Vagina (tissue), 2 donors: Measurements from ENCODE around the gene SLX4. TPM values are rescaled to one million over a fixed set of nuclear protein-coding genes. Genes with fewer than 3 reads are reported as not detected.

ENCODE experiments used
- DNase-seq, 2 donors: peaks; one replicate each; pipeline ENCODE4 v3.0.0-alpha.2; 2017; ENCODE audit errors: extremely low spot score in 2 of 2
- H3K27ac ChIP-seq: fragments of 200-600 bp; sonication (generic); one replicate; pipeline ENCODE4 v1.5.1; 2019
- H3K27me3 ChIP-seq: fragments of 200-600 bp; sonication (generic); one replicate; pipeline ENCODE4 v1.5.1; 2019
- H3K36me3 ChIP-seq, 2 donors: fragments of 200-600 bp; sonication (generic); one replicate each; pipeline ENCODE4 v1.5.1; 2017 to 2019
- H3K4me1 ChIP-seq: fragments of 200-600 bp; sonication (generic); one replicate; pipeline ENCODE4 v1.5.1; 2019
- H3K4me3 ChIP-seq, 2 donors: fragments of 200-600 bp; sonication (generic); 1 replicate in 1 of 2; 2 replicates in 1 of 2; pipeline ENCODE4 v1.5.1; 2016 to 2019
- H3K9me3 ChIP-seq: fragments of 200-600 bp; sonication (generic); one replicate; pipeline ENCODE4 v1.5.1; 2019
- CTCF ChIP-seq, 3 experiments: fragments of 450-650 bp in 2 of 3; fragments of 200-600 bp in 1 of 3; sonication (generic) in 1 of 3; IDR thresholded peaks; one replicate each; pipeline ENCODE4 v1.5.1; 2017 to 2019; ENCODE audit warnings: antibody characterized with exemption in 3 of 3, mild to moderate bottlenecking in 2 of 3, moderate library complexity in 2 of 3
- POLR2A ChIP-seq, 2 donors: fragments of 450-650 bp; IDR thresholded peaks; one replicate each; pipeline ENCODE4 v1.6.1; 2017; ENCODE audit warnings: antibody characterized with exemption in 2 of 2, mild to moderate bottlenecking in 2 of 2, moderate library complexity in 2 of 2
- POLR2AphosphoS5 ChIP-seq, 2 donors: sonication (generic); formaldehyde crosslinking; IDR thresholded peaks; one replicate each; pipeline ENCODE4 v1.9.0; 2017; ENCODE audit warnings: antibody characterized with exemption in 2 of 2, mild to moderate bottlenecking in 2 of 2, low read depth in 1 of 2; ENCODE audit not compliant: insufficient read depth in 1 of 2
- intact Hi-C: fragments of 100-400 bp; cut with DNase I; formaldehyde crosslinking; loops from one replicate; pipeline ENCODE4 v1.15.1; 2023
- total RNA-seq: library from RNA; depleted of rRNA; stranded (reverse); fragments of >200 nt; gene quantifications from one replicate; pipeline ENCODE4 v1.2.3, GENCODE V29; 2016

SLX4 gene
- total RNA-seq, 1 donor from 2014 or later = 3.9 TPM

GRCh38 chr16:3562914-3563480, 48.4 kb downstream of the SLX4 start:
- H3K36me3 ChIP-seq = no peaks in the 10 kb centered on the region
- no peaks in the 10 kb centered on the region for H3K27me3 ChIP-seq
- TF ChIP-seq POLR2AphosphoS5 (IDR thresholded peaks at IDR 0.05; ENCODE audit: insufficient read depth in 1 of 2, low read depth in 1 of 2) (no peak), CTCF (IDR thresholded peaks at IDR 0.05) (no peak), POLR2A (IDR thresholded peaks at IDR 0.05) (no peak)
- H3K9me3 ChIP-seq = no peaks in the 10 kb centered on the region
- no peak overlapping the region for H3K27ac ChIP-seq
- no peak for DNase-seq
- intact Hi-C loops = no loop called here
- no peak overlapping the region for H3K4me3 ChIP-seq
- H3K4me1 ChIP-seq = no peaks in the 10 kb centered on the region

- intact Hi-C loops = no loop called here
- TF ChIP-seq POLR2AphosphoS5 (IDR thresholded peaks at IDR 0.05; ENCODE audit: insufficient read depth in 1 of 2, low read depth in 1 of 2) (no peak), CTCF (IDR thresholded peaks at IDR 0.05) (no peak), POLR2A (IDR thresholded peaks at IDR 0.05) (no peak)
- Histone ChIP-seq H3K4me1 (no peaks in the 10 kb centered on the region), H3K9me3 (no peaks in the 10 kb centered on the region), H3K36me3 (no peaks in the 10 kb centered on the region), H3K27ac (no peak overlapping the region), H3K27me3 (no peaks in the 10 kb centered on the region), H3K4me3 (no peak overlapping the region)
- no peak for DNase-seq
Measured at GRCh38 chr16:3561626-3562025, 49.8 kb downstream of the SLX4 start.

GRCh38 chr16:3554351-3554928, 57.0 kb downstream of the SLX4 start:
- no peak for DNase-seq
- no peak overlapping the region for H3K27ac ChIP-seq
- no peaks in the 10 kb centered on the region for H3K36me3 ChIP-seq
- H3K9me3 ChIP-seq = no peaks in the 10 kb centered on the region
- H3K4me3 ChIP-seq = no peak overlapping the region
- intact Hi-C loops = no loop called here
- no peak for TF ChIP-seq POLR2AphosphoS5 (IDR thresholded peaks at IDR 0.05; ENCODE audit: insufficient read depth in 1 of 2, low read depth in 1 of 2)
- no peak for TF ChIP-seq POLR2A (IDR thresholded peaks at IDR 0.05)
- TF ChIP-seq CTCF (IDR thresholded peaks at IDR 0.05) = no peak
- no peaks in the 10 kb centered on the region for H3K4me1 ChIP-seq
- no peaks in the 10 kb centered on the region for H3K27me3 ChIP-seq

- H3K27me3 ChIP-seq = no peaks in the 10 kb centered on the region
- DNase-seq = no peak
- no peaks in the 10 kb centered on the region for H3K4me1 ChIP-seq
- intact Hi-C loops = no loop called here
- H3K36me3 ChIP-seq = no peaks in the 10 kb centered on the region
- TF ChIP-seq CTCF (IDR thresholded peaks at IDR 0.05) (no peak), POLR2A (IDR thresholded peaks at IDR 0.05) (no peak), POLR2AphosphoS5 (IDR thresholded peaks at IDR 0.05; ENCODE audit: insufficient read depth in 1 of 2, low read depth in 1 of 2) (no peak)
- no peaks in the 10 kb centered on the region for H3K9me3 ChIP-seq
- H3K27ac ChIP-seq = no peak overlapping the region
- H3K4me3 ChIP-seq = no peak overlapping the region
Measured at GRCh38 chr16:3553138-3553923, 58.1 kb downstream of the SLX4 start.
